KMS-11 (cell line): ENCODE results near the gene RANBP10.
"Not testable (repeated sequence)": the region's sequence is repeated elsewhere in the genome, so short reads cannot be mapped to it uniquely, and the experiment has no call there.

Experiments
- H2AFZ ChIP-seq: fragments of 200-600 bp; sonication (generic); 2 replicates; pipeline ENCODE4 v1.6.1; 2016; ENCODE audit warnings: antibody characterized with exemption, mixed run types, low read depth
- H3K27ac ChIP-seq: fragments of 200-600 bp; sonication (generic); 2 replicates; pipeline ENCODE4 v1.6.1; 2016; ENCODE audit warnings: mild to moderate bottlenecking, mixed run types
- H3K27me3 ChIP-seq: fragments of 200-600 bp; sonication (generic); 2 replicates; pipeline ENCODE4 v1.6.1; 2017; ENCODE audit warnings: mild to moderate bottlenecking, low read depth, mixed run types, moderate library complexity; ENCODE audit not compliant: insufficient read depth
- H3K36me3 ChIP-seq: fragments of 200-600 bp; sonication (generic); 2 replicates; pipeline ENCODE4 v1.6.1; 2017; ENCODE audit warnings: mild to moderate bottlenecking, mixed run types; ENCODE audit not compliant: insufficient read depth
- H3K4me1 ChIP-seq: fragments of 200-600 bp; sonication (generic); 2 replicates; pipeline ENCODE4 v1.6.1; 2016; ENCODE audit warnings: mild to moderate bottlenecking, low read depth, mixed run types; ENCODE audit not compliant: poor library complexity, severe bottlenecking
- H3K4me2 ChIP-seq: fragments of 200-600 bp; sonication (generic); 2 replicates; pipeline ENCODE4 v1.7.0; 2016; ENCODE audit warnings: mild to moderate bottlenecking, mixed run types
- H3K4me3 ChIP-seq: fragments of 200-600 bp; sonication (generic); IDR thresholded peaks from 2 replicates; pipeline ENCODE4 v1.6.1; 2017; ENCODE audit warnings: low read depth, low read length, mixed read lengths; ENCODE audit not compliant: insufficient read depth
- H3K79me2 ChIP-seq: fragments of 200-600 bp; sonication (generic); 2 replicates; pipeline ENCODE4 v1.6.1; 2016; ENCODE audit warnings: low read depth, mixed run types; ENCODE audit not compliant: insufficient read depth
- H3K9ac ChIP-seq: fragments of 200-600 bp; sonication (generic); 2 replicates; pipeline ENCODE4 v1.6.1; 2016; ENCODE audit warnings: mild to moderate bottlenecking, mixed run types
- H4K20me1 ChIP-seq: fragments of 200-600 bp; sonication (generic); 2 replicates; pipeline ENCODE4 v1.6.1; 2016; ENCODE audit warnings: mild to moderate bottlenecking, mixed run types; ENCODE audit not compliant: insufficient read depth
- CTCF ChIP-seq: fragments of 200-600 bp; sonication (generic); conservative IDR thresholded peaks from 2 replicates; pipeline ENCODE4 v1.6.1; 2017; ENCODE audit warnings: low read depth, mild to moderate bottlenecking, antibody characterized with exemption, low read length, moderate library complexity, mixed read lengths

RANBP10 gene

DNA sequence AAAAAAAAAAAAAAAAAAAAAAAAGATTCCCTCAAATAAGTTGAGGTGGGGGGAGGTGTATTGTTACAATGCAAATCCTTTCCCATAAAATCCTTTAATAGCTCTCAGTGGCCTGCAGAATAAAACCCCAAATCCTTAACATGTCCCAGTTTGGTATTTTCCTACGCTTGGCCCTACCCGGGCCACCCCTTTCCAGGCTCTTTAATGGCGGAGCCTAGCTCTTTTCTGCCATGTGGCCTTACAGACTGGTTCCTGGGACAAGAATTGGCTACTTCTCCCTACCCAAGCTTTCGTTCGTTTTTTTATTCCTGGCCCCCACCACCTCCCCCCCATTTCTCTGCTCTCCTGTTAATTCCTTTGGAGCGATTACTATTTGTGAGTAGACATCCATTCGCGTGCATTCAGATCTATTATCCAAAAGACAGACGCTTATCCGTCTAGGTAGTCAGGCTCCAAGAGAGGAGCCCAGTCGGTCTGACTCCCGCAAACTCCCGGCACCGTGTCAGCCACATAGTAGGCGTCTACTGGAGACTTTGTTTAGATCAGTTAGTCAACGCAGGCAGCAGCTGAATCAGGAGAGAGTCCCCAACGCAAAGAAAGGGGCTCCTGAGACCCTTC is 34.9 kb upstream of the RANBP10 start:
- no peak overlapping the region for H3K4me3 ChIP-seq
- H3K9ac ChIP-seq: peak overlapping the region; percentile 57; the same call in 1 of the 2 replicates
- peaks cover 30% of the 10 kb centered on the region for H3K79me2 ChIP-seq
- H3K4me1 ChIP-seq: peaks cover 29% of the 10 kb centered on the region
- H2AFZ ChIP-seq: peak overlapping the region; percentile 64
- no peaks in the 10 kb centered on the region for H3K36me3 ChIP-seq
- no peaks in the 10 kb centered on the region for H4K20me1 ChIP-seq
- peak overlapping the region; percentile 32 for H3K4me2 ChIP-seq
- TF ChIP-seq CTCF: no peak
- H3K27ac ChIP-seq: 0 out of 2 replicates have a peak overlapping the region, but pooled peaks have one; percentile 72
- 0 out of 2 replicates have a peak, but pooled peaks cover 2% of the 10 kb centered on the region for H3K27me3 ChIP-seq

DNA sequence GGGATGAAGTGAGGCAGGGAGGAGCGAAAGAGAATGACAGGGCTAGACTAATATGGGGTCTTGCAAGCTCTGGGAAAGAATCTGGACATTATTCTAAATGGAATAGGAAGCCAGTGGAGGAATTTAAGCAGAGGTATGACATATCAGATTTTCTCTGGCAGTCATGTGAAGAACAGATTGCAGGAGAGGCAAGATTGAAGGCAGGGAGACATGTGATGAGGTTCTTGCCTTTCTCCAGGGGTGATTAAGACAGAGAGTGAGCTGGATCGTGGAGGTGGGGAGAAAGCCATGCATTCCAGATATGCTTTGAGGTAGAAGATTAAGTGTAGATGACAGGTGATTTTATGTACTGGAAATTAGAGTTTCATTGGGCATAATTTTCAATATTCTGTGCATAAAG is 31.5 kb upstream of the RANBP10 start:
- H3K4me2 ChIP-seq: no peak overlapping the region
- H3K27ac ChIP-seq: no peak overlapping the region
- H3K79me2 ChIP-seq: peaks cover 7% of the 10 kb centered on the region
- H3K27me3 ChIP-seq: 0 out of 2 replicates have a peak, but pooled peaks cover 2% of the 10 kb centered on the region
- H3K36me3 ChIP-seq: no peaks in the 10 kb centered on the region
- H2AFZ ChIP-seq: no peak overlapping the region
- H4K20me1 ChIP-seq: no peaks in the 10 kb centered on the region
- TF ChIP-seq CTCF: no peak
- H3K4me1 ChIP-seq: peaks cover 12% of the 10 kb centered on the region
- H3K4me3 ChIP-seq: no peak overlapping the region
- no peak overlapping the region for H3K9ac ChIP-seq

DNA sequence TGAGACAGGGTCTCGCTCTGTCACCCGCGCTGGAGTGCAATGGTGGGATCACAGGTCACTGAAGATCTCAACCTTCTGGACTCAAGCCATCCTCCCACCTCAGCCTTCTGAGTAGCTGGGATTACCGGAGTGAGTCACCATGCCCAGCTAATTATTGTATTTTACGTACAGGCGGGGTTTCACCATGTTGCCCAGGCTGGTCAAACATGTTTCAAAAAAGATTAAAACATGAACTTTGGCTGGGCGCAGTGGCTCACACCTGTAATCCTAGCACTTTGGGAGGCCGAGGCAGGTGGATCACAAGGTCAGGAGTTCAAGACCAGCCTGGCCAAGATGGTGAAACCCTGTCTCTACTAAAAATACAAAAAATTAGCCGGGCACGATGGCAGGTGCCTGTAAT is 30.8 kb upstream of the RANBP10 start:
- H3K4me3 ChIP-seq, H2AFZ ChIP-seq, H3K4me2 ChIP-seq, H3K27me3 ChIP-seq, H3K36me3 ChIP-seq, H3K9ac ChIP-seq, H3K27ac ChIP-seq, H4K20me1 ChIP-seq: not testable (repeated sequence)
- Histone ChIP-seq H3K4me1 (peaks cover 14% of the 10 kb centered on the region), H3K79me2 (peaks cover 13% of the 10 kb centered on the region)

DNA sequence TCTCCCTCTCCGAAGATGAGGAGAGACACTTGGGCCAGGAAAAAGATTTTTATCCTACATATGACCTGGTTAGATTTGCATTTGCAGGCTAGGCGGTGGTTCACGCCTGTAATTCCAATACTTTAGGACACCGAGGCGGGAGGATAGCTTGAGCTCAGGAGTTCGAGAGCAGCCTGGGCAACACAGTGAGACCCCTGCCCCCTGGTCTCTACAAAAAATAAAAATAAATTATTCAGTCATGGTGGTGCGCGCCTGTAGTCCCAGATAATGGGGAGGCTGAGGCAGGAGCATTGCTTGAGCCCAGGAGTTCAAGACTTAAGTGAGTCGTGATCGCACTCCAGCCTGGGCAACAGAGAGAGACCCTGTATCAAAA is 27.9 kb upstream of the RANBP10 start:
- Histone ChIP-seq H3K4me2 (peak overlapping the region; percentile 99), H3K27ac (no peak overlapping the region), H3K9ac (peak overlapping the region; percentile 95; the same call in 1 of the 2 replicates)

More for the DNA sequence above, 27.9 kb upstream of the RANBP10 start:
- H3K27me3 ChIP-seq: 0 out of 2 replicates have a peak, but pooled peaks cover 2% of the 10 kb centered on the region
- no peaks in the 10 kb centered on the region; the same call in 1 of the 2 replicates for H3K36me3 ChIP-seq
- H4K20me1 ChIP-seq: no peaks in the 10 kb centered on the region
- H2AFZ ChIP-seq: peak overlapping the region; percentile 96
- peaks cover 10% of the 10 kb centered on the region for H3K4me1 ChIP-seq
- peaks cover 14% of the 10 kb centered on the region for H3K79me2 ChIP-seq
- no peak for TF ChIP-seq CTCF
- H3K4me3 ChIP-seq: no peak overlapping the region
